HG03520 (cell line): ENCODE results near the gene MB21D2.
A peak's percentile ranks its signal among the peaks of the same experiment; 100 is the strongest.

ENCODE experiments used
- ATAC-seq: cut with Tn5 transposase; IDR thresholded peaks from one replicate; pipeline ENCODE4 v1.9.1; 2021; ENCODE audit warnings: mild to moderate bottlenecking, moderate library complexity; ENCODE audit not compliant: unreplicated experiment

Gene MB21D2

GRCh38 chr3:192840143-192840836 is 77.4 kb downstream of the MB21D2 start:
- ATAC-seq: peak; percentile 40

- no peak for ATAC-seq
Measured at GRCh38 chr3:192835818-192836815, 81.5 kb downstream of the MB21D2 start.

GRCh38 chr3:192834428-192834827 is 83.2 kb downstream of the MB21D2 start:
- no peak for ATAC-seq

- no peak for ATAC-seq
Measured at GRCh38 chr3:192833177-192833890, 84.3 kb downstream of the MB21D2 start.

- ATAC-seq: no peak
Measured at GRCh38 chr3:192831801-192832347, 85.8 kb downstream of the MB21D2 start.

GRCh38 chr3:192831111-192831644 is 86.5 kb downstream of the MB21D2 start:
- ATAC-seq: peak; percentile 54

- peak; percentile 49 for ATAC-seq
Measured at GRCh38 chr3:192830291-192831110, 87.2 kb downstream of the MB21D2 start.

GRCh38 chr3:192827863-192828594 is 89.6 kb downstream of the MB21D2 start:
- ATAC-seq: no peak

GRCh38 chr3:192827208-192827607 is 90.4 kb downstream of the MB21D2 start:
- no peak for ATAC-seq

- ATAC-seq: no peak
Measured at GRCh38 chr3:192826214-192827006, 91.2 kb downstream of the MB21D2 start.

- no peak for ATAC-seq
Measured at GRCh38 chr3:192825657-192826200, 91.9 kb downstream of the MB21D2 start.

GRCh38 chr3:192825216-192825615 is 92.4 kb downstream of the MB21D2 start:
- no peak for ATAC-seq

GRCh38 chr3:192824313-192824712 is 93.3 kb downstream of the MB21D2 start:
- ATAC-seq: no peak

- ATAC-seq: no peak
Measured at GRCh38 chr3:192821161-192821560, 96.5 kb downstream of the MB21D2 start.

GRCh38 chr3:192820161-192820560 is 97.5 kb downstream of the MB21D2 start:
- no peak for ATAC-seq

GRCh38 chr3:192819001-192819569 is 98.6 kb downstream of the MB21D2 start:
- ATAC-seq: peak; percentile 42

- ATAC-seq: no peak
Measured at GRCh38 chr3:192818126-192818525, 99.5 kb downstream of the MB21D2 start.

- no peak for ATAC-seq
Measured at GRCh38 chr3:192817506-192817905, 100.2 kb downstream of the MB21D2 start.
